RWPE1 (cell line): ENCODE data around the gene FCHO2.

ENCODE experiments used
- CTCF ChIA-PET: fragments of 350-600 bp; sonication (Branson Sonifier 250); formaldehyde crosslinking; extraction: SDS; loops from one replicate; lab custom pipeline; 2021; lab: Yijun Ruan, JAX
- POLR2A ChIA-PET: fragments of 400-600 bp; formaldehyde crosslinking; extraction: SDS; loops from one replicate; lab custom pipeline; 2020; ENCODE audit warnings: antibody characterized with exemption; ENCODE audit not compliant: low non-redundant PET; lab: Yijun Ruan, JAX
- DNase-seq: peaks from one replicate; pipeline ENCODE4 v3.0.0; 2012; ENCODE audit warnings: low spot score
- H3K27ac ChIP-seq: fragments of 450-650 bp; 2 replicates; pipeline ENCODE4 v1.5.1; 2017
- TF ChIP-seq, protein P1 (sequence below): fragments of 450-650 bp; conservative IDR thresholded peaks from 2 replicates; pipeline ENCODE4 v1.5.1; 2017; ENCODE audit warnings: low read depth, mild to moderate bottlenecking

The FCHO2 gene

GRCh38 chr5:73037545-73037944 lies 81.7 kb downstream of the FCHO2 start:
- CTCF ChIA-PET = no interaction called here
- DNase-seq = no peak
- H3K27ac ChIP-seq = no peak overlapping the region
- TF ChIP-seq, protein P1, sequence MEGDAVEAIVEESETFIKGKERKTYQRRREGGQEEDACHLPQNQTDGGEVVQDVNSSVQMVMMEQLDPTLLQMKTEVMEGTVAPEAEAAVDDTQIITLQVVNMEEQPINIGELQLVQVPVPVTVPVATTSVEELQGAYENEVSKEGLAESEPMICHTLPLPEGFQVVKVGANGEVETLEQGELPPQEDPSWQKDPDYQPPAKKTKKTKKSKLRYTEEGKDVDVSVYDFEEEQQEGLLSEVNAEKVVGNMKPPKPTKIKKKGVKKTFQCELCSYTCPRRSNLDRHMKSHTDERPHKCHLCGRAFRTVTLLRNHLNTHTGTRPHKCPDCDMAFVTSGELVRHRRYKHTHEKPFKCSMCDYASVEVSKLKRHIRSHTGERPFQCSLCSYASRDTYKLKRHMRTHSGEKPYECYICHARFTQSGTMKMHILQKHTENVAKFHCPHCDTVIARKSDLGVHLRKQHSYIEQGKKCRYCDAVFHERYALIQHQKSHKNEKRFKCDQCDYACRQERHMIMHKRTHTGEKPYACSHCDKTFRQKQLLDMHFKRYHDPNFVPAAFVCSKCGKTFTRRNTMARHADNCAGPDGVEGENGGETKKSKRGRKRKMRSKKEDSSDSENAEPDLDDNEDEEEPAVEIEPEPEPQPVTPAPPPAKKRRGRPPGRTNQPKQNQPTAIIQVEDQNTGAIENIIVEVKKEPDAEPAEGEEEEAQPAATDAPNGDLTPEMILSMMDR = no peak
- POLR2A ChIA-PET = no interaction called here

GRCh38 chr5:73039082-73039481 lies 83.2 kb downstream of the FCHO2 start:
- no peak overlapping the region for H3K27ac ChIP-seq
- CTCF ChIA-PET = no interaction called here
- TF ChIP-seq, protein P1 = no peak
- POLR2A ChIA-PET = no interaction called here
- no peak for DNase-seq

- ChIA-PET CTCF (interaction anchor here (0.6 kb wide), 1 partner anchor 506 kb away, joined by 4 read pairs; no protein-coding TSS in a partner anchor), POLR2A (no interaction called here)
- no peak for DNase-seq
- TF ChIP-seq, protein P1 = no peak
- H3K27ac ChIP-seq = no peak overlapping the region
These were observed 87.2 kb downstream of the FCHO2 start for GRCh38 chr5:73042993-73043392.

GRCh38 chr5:73044546-73044945 lies 88.7 kb downstream of the FCHO2 start:
- no peak for DNase-seq
- POLR2A ChIA-PET = no interaction called here
- CTCF ChIA-PET = no interaction called here
- TF ChIP-seq, protein P1 = no peak
- no peak overlapping the region for H3K27ac ChIP-seq

DNA sequence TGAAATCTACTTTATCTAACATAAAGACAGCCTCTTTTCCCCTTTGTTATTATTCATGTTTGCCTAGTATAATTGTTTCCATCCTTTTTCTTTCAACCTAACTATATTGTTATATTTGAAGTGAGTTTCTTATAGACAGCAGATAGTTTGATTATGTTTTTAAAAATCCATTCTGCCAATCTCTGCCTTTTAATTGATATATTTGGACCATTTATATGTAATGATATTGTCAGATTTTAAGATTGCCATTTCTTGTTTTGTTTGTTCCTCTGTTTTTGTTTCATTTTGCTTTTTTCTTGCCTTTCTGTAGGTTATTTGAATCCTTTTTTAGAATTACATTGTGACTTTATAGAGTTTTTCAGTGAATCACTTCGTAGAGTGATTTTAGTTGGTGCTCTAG lies 89.8 kb downstream of the FCHO2 start:
- H3K27ac ChIP-seq = no peak overlapping the region
- POLR2A ChIA-PET = no interaction called here
- no peak for DNase-seq
- CTCF ChIA-PET = interaction anchor here (0.7 to 1.0 kb wide), 2 partner anchors 12 to 14 kb away, joined by 3 read pairs; no protein-coding TSS in a partner anchor
- TF ChIP-seq, protein P1 = no peak

- H3K27ac ChIP-seq = no peak overlapping the region
- ChIA-PET POLR2A (no interaction called here), CTCF (no interaction called here)
- TF ChIP-seq, protein P1 = no peak
- DNase-seq = no peak
These were observed 105.8 kb downstream of the FCHO2 start for GRCh38 chr5:73061593-73061992.

DNA sequence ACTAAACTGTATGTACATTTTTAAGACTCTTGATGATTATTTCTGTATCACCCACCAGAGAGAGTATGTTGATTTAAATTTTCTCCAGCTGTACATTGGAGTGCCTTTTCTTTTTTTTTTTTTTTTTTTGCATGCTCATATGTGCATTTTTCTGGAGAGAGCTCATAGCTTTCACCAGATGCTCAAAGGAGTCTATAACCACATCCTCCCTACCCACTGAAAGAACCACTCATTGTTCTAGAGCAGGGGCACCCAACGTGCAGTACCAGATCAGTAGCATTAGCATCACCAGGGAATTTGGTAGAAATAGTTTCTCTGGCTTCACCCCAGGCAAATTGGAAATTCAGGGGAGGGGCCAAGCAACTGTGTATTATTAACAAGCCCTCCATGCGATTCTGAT lies 110.6 kb downstream of the FCHO2 start:
- CTCF ChIA-PET = interaction anchor here (0.5 to 0.8 kb wide), 4 partner anchors 15 to 201 kb away, joined by 3 to 4 read pairs (median 3); no protein-coding TSS in a partner anchor

More for the DNA sequence above, 110.6 kb downstream of the FCHO2 start:
- H3K27ac ChIP-seq = no peak overlapping the region
- POLR2A ChIA-PET = no interaction called here
- TF ChIP-seq, protein P1 = no peak
- no peak for DNase-seq
